ENCODE measurements around the gene STRN3. TPM values are rescaled to one million over a fixed set of nuclear protein-coding genes. Genes with fewer than 3 reads are reported as not detected.
"Not testable (repeated sequence)": the region's sequence is repeated elsewhere in the genome, so short reads cannot be mapped to it uniquely, and the experiment has no call there.

The STRN3 gene
- total and polyA plus RNA-seq, 8 donors = 7.3 to 21.5 (median 11.6) TPM

GRCh38 chr14:31045501-31046080 is 19.4 kb upstream of the STRN3 start:
- H3K4me1 ChIP-seq = peaks cover 0 to 9% (median 0%) of the 10 kb centered on the region in 3 donors
- no peak overlapping the region for H3K4me3 ChIP-seq
- no peaks in the 10 kb centered on the region for H3K36me3 ChIP-seq
- no peaks in the 10 kb centered on the region for H3K27me3 ChIP-seq
- ATAC-seq (no peak), FAIRE-seq (no peak), DNase-seq (no peak)
- no peak overlapping the region for H3K27ac ChIP-seq
- H3K9me3 ChIP-seq = no peaks in the 10 kb centered on the region
- intact Hi-C loops (cut with DNase I) = no loop called here
- 93 to 99% methylated on average over 7 of the region's 8 CpGs for WGBS, 2 donors
- no peak for TF ChIP-seq CTCF (IDR thresholded peaks at IDR 0.05)

GRCh38 chr14:31043379-31043778 is 17.2 kb upstream of the STRN3 start:
- intact Hi-C loops (cut with DNase I) = no loop called here
- H3K27me3 ChIP-seq = no peaks in the 10 kb centered on the region
- FAIRE-seq (no peak), ATAC-seq (no peak), DNase-seq (no peak)
- peak overlapping the region in 1 of 4 donors; percentile 44 for H3K27ac ChIP-seq
- H3K9me3 ChIP-seq = no peaks in the 10 kb centered on the region
- peaks cover 0 to 9% (median 0%) of the 10 kb centered on the region in 3 donors for H3K4me1 ChIP-seq
- 42 to 57% methylated on average over 3 of the region's 3 CpGs for WGBS, 2 donors
- H3K36me3 ChIP-seq = no peaks in the 10 kb centered on the region
- H3K4me3 ChIP-seq = no peak overlapping the region
- TF ChIP-seq CTCF (IDR thresholded peaks at IDR 0.05) = no peak

- H3K27me3 ChIP-seq; H3K36me3 ChIP-seq; H3K4me3 ChIP-seq; H3K27ac ChIP-seq; FAIRE-seq; DNase-seq; ATAC-seq; H3K9me3 ChIP-seq; intact Hi-C loops (cut with DNase I); H3K4me1 ChIP-seq: not testable (repeated sequence)
- 81 to 90% methylated on average over 10 of the region's 10 CpGs for WGBS, 2 donors
Measured at GRCh38 chr14:31042893-31043292, 16.7 kb upstream of the STRN3 start.

- no peak overlapping the region for H3K27ac ChIP-seq
- 88 to 94% methylated on average over 1 of the region's 1 CpG for WGBS, 2 donors
Measured at GRCh38 chr14:31042300-31042699, 16.1 kb upstream of the STRN3 start.

GRCh38 chr14:31038521-31039166 is 12.5 kb upstream of the STRN3 start:
- Histone ChIP-seq H3K4me3 (no peak overlapping the region), H3K4me1 (peaks cover 0 to 9% (median under 1%) of the 10 kb centered on the region in 3 donors), H3K27ac (no peak overlapping the region), H3K9me3 (no peaks in the 10 kb centered on the region), H3K36me3 (no peaks in the 10 kb centered on the region), H3K27me3 (no peaks in the 10 kb centered on the region)
- ATAC-seq = no peak
- TF ChIP-seq CTCF (IDR thresholded peaks at IDR 0.05) = no peak
- DNase-seq = no peak
- intact Hi-C loops (cut with DNase I) = no loop called here
- 50 to 71% methylated on average over 3 of the region's 3 CpGs for WGBS, 2 donors
- FAIRE-seq = no peak

More at GRCh38 chr14:31042300-31042699, 16.1 kb upstream of the STRN3 start:
- TF ChIP-seq CTCF (IDR thresholded peaks at IDR 0.05) = no peak
- FAIRE-seq (no peak), DNase-seq (no peak), ATAC-seq (no peak)
- Histone ChIP-seq H3K4me1 (peaks cover 0 to 9% (median 0%) of the 10 kb centered on the region in 3 donors), H3K36me3 (no peaks in the 10 kb centered on the region), H3K27me3 (no peaks in the 10 kb centered on the region), H3K9me3 (no peaks in the 10 kb centered on the region), H3K4me3 (no peak overlapping the region)
- intact Hi-C loops (cut with DNase I) = no loop called here

All from pancreas (tissue), 10 donors.